ENCODE results near the gene SLC1A2.

The SLC1A2 gene

GRCh38 chr11:35347173-35347878, 72.0 kb downstream of the SLC1A2 start:
- DNase-seq (ENCODE audit: extremely low spot score), result no peak

DNA sequence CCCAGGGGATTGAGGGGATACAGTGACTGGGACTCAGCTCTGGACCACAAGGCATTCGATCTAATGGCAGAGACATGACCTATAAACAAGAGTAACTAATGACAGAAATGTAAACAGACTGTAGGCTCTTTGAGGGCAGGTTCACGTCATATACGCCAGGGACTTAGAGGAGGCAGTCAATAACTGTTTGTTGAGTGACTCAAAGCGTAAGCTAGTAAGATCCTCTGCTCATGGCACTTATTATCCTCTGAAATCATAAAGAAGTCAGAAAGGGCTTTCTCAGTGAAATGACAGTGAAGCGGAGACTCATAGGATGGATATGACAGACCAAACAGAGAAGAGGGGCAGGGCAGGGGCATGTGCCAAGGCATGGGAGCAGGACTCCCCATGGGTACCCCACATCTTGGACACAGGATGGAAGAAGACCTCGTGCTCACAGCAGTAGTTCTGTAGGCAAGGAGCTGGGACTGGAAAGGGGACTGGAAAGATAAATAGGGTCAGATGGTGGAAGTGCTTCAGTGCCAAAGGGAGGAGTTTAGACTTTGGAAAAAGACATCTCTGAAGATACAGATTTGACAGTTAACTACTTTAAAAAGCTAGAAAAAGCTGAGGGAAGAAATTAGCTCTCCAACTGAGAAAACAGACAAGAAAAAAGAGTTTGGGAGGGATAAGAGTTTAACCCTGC, 72.7 kb downstream of the SLC1A2 start:
- DNase-seq (ENCODE audit: extremely low spot score), result no peak
- ChIA-PET CTCF (no interaction called here), POLR2A (no interaction called here)
- TF ChIP-seq SUZ12 (IDR thresholded peaks at IDR 0.05) (no peak), FOXM1 (IDR thresholded peaks at IDR 0.05; ENCODE audit: borderline replicate concordance) (no peak), SP1 (IDR thresholded peaks at IDR 0.05) (no peak), HDGF (IDR thresholded peaks at IDR 0.05; ENCODE audit: borderline replicate concordance) (no peak), FOXA1 (IDR thresholded peaks at IDR 0.05) (no peak), L3MBTL2 (conservative IDR thresholded peaks at IDR 0.05) (no peak), NFRKB (IDR thresholded peaks at IDR 0.05) (no peak), ZNF384 (IDR thresholded peaks at IDR 0.05) (no peak), BHLHE40 (IDR thresholded peaks at IDR 0.05; ENCODE audit: borderline replicate concordance) (no peak), ARNT (IDR thresholded peaks at IDR 0.05) (no peak), ELF4 (IDR thresholded peaks at IDR 0.05) (no peak), LEF1 (IDR thresholded peaks at IDR 0.05; ENCODE audit: borderline replicate concordance) (no peak)
- TF ChIP-seq, protein P1, sequence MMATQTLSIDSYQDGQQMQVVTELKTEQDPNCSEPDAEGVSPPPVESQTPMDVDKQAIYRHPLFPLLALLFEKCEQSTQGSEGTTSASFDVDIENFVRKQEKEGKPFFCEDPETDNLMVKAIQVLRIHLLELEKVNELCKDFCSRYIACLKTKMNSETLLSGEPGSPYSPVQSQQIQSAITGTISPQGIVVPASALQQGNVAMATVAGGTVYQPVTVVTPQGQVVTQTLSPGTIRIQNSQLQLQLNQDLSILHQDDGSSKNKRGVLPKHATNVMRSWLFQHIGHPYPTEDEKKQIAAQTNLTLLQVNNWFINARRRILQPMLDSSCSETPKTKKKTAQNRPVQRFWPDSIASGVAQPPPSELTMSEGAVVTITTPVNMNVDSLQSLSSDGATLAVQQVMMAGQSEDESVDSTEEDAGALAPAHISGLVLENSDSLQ (IDR thresholded peaks at IDR 0.05), result no peak

More at GRCh38 chr11:35347173-35347878, 72.0 kb downstream of the SLC1A2 start:
- CTCF ChIA-PET, result no interaction called here
- POLR2A ChIA-PET, result no interaction called here
- TF ChIP-seq FOXK2 (IDR thresholded peaks at IDR 0.05) (no peak), ZNF384 (IDR thresholded peaks at IDR 0.05) (no peak), TARDBP (IDR thresholded peaks at IDR 0.05) (no peak), LEF1 (IDR thresholded peaks at IDR 0.05; ENCODE audit: borderline replicate concordance) (no peak), FOXA1 (IDR thresholded peaks at IDR 0.05) (no peak), L3MBTL2 (conservative IDR thresholded peaks at IDR 0.05) (no peak), CTBP1 (IDR thresholded peaks at IDR 0.05; ENCODE audit: borderline replicate concordance) (no peak)

GRCh38 chr11:35344681-35345574, 74.4 kb downstream of the SLC1A2 start:
- no peak for DNase-seq (ENCODE audit: extremely low spot score)
- no peak for TF ChIP-seq ARNT (IDR thresholded peaks at IDR 0.05)
- TF ChIP-seq FOXA1 (IDR thresholded peaks at IDR 0.05), result no peak
- TF ChIP-seq NFRKB (IDR thresholded peaks at IDR 0.05), result no peak
- ChIA-PET CTCF (no interaction called here), POLR2A (no interaction called here)

DNA sequence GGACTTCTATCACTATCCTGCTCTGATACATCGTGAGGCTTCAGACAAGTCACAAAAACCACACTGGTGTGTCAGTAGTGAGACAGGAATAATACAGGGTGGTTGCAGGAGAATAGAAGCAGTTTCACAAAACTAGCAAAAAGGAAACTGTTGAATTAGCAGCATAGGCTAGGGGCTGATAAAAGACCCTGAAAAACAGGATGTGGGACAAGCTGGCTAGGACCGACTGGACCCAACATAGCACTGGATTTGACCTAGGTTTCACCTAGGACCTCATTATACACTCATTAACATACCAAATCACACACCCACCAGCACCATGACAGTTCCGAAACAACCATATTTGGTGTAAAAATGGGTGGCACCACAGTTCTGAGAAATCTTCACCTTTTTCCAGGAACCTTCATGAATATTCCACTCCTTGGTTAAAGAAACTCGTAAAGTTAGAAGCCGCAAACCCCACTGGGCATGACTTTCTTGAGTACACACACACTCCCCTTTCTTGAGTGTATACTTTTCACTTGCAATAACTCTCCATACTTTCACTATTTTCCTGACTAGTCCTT, 76.2 kb downstream of the SLC1A2 start:
- ChIA-PET POLR2A (no interaction called here), CTCF (no interaction called here)
- DNase-seq (ENCODE audit: extremely low spot score), result no peak
- TF ChIP-seq FOXA1 (IDR thresholded peaks at IDR 0.05) (no peak), ZNF384 (IDR thresholded peaks at IDR 0.05) (no peak), FOXM1 (IDR thresholded peaks at IDR 0.05; ENCODE audit: borderline replicate concordance) (no peak), HDGF (IDR thresholded peaks at IDR 0.05; ENCODE audit: borderline replicate concordance) (no peak), ARNT (IDR thresholded peaks at IDR 0.05) (no peak), FOXK2 (IDR thresholded peaks at IDR 0.05) (no peak), SUZ12 (IDR thresholded peaks at IDR 0.05) (no peak)
- TF ChIP-seq, protein P1 (IDR thresholded peaks at IDR 0.05), result no peak

DNA sequence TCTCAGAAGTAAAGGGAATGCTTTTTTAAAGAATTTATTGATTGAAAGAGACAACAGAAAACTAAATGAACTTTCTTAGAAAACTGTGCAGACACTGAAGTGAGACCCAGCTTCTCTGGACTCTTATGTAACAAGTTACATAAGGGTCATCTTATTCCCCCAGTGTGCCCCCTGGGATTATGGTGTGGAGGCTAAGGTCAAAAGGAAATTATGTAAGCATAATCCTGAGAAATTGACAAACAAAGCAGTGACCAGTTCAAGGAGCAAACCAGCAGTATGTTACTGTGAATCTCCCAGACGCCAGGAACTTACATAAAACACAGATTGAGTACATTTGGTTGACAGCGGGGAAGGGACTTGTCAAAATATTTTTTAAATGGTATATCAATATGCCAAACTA, 78.6 kb downstream of the SLC1A2 start:
- ChIA-PET POLR2A (no interaction called here), CTCF (no interaction called here)
- no peak for DNase-seq (ENCODE audit: extremely low spot score)
- TF ChIP-seq FOXA1 (IDR thresholded peaks at IDR 0.05) (no peak), SUZ12 (IDR thresholded peaks at IDR 0.05) (no peak), SP1 (IDR thresholded peaks at IDR 0.05) (no peak), NFRKB (IDR thresholded peaks at IDR 0.05) (no peak), HDGF (IDR thresholded peaks at IDR 0.05; ENCODE audit: borderline replicate concordance) (no peak), ZNF384 (IDR thresholded peaks at IDR 0.05) (no peak), CTBP1 (IDR thresholded peaks at IDR 0.05; ENCODE audit: borderline replicate concordance) (no peak), FOXK2 (IDR thresholded peaks at IDR 0.05) (no peak), TARDBP (IDR thresholded peaks at IDR 0.05) (no peak), LEF1 (IDR thresholded peaks at IDR 0.05; ENCODE audit: borderline replicate concordance) (no peak), FOXM1 (IDR thresholded peaks at IDR 0.05; ENCODE audit: borderline replicate concordance) (no peak), ELF4 (IDR thresholded peaks at IDR 0.05) (no peak), L3MBTL2 (conservative IDR thresholded peaks at IDR 0.05) (no peak), ARNT (IDR thresholded peaks at IDR 0.05) (no peak), BHLHE40 (IDR thresholded peaks at IDR 0.05; ENCODE audit: borderline replicate concordance) (no peak)
- TF ChIP-seq, protein P1 (IDR thresholded peaks at IDR 0.05), result no peak

Measured in HEK293T (cell line).